ENCODE data around the gene BICC1.
A peak's percentile ranks its signal among the peaks of the same experiment; 100 is the strongest.

Gene BICC1

GRCh38 chr10:58486821-58487220 is 25.9 kb upstream of the BICC1 start:
- DNase-seq (ENCODE audit: low read depth): no peak
- Histone ChIP-seq H3K9ac (ENCODE audit: low read length) (no peak overlapping the region), H3K9me3 (ENCODE audit: control insufficient read depth, low read length) (no peaks in the 10 kb centered on the region), H3K27me3 (replicated peaks; ENCODE audit: control insufficient read depth, insufficient read depth, low read length) (no peaks in the 10 kb centered on the region), H3K4me3 (ENCODE audit: low read length) (no peak overlapping the region), H3K4me1 (ENCODE audit: control insufficient read depth, insufficient read depth, low read length) (no peaks in the 10 kb centered on the region), H3K36me3 (ENCODE audit: control insufficient read depth, insufficient read depth, low read length, severe bottlenecking) (no peaks in the 10 kb centered on the region)

DNA sequence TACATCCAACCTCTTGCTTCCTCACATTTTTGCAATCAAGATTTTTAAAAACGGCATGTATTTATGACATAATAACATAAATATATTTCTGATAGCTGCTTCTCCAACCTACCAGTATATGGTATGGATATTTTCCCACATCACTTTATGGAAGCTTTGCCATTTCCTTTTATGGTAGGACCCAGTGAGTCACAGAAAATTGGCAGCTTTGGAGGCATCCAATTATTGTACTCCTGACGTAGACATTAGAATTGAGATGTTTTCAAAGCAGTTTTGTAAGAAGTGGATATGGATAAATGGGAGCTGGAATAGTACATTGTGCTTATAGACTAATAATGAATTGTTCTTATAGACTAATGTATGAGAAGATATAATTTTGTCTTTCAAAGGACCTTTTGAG is 23.8 kb upstream of the BICC1 start:
- no peak overlapping the region for H3K4me3 ChIP-seq (ENCODE audit: low read length)
- no peaks in the 10 kb centered on the region for H3K27me3 ChIP-seq (replicated peaks; ENCODE audit: control insufficient read depth, insufficient read depth, low read length)
- peak; percentile 25 for DNase-seq (ENCODE audit: low read depth)
- H3K9me3 ChIP-seq (ENCODE audit: control insufficient read depth, low read length): no peaks in the 10 kb centered on the region
- H3K4me1 ChIP-seq (ENCODE audit: control insufficient read depth, insufficient read depth, low read length): no peaks in the 10 kb centered on the region
- no peak overlapping the region for H3K9ac ChIP-seq (ENCODE audit: low read length)
- no peaks in the 10 kb centered on the region for H3K36me3 ChIP-seq (ENCODE audit: control insufficient read depth, insufficient read depth, low read length, severe bottlenecking)

DNA sequence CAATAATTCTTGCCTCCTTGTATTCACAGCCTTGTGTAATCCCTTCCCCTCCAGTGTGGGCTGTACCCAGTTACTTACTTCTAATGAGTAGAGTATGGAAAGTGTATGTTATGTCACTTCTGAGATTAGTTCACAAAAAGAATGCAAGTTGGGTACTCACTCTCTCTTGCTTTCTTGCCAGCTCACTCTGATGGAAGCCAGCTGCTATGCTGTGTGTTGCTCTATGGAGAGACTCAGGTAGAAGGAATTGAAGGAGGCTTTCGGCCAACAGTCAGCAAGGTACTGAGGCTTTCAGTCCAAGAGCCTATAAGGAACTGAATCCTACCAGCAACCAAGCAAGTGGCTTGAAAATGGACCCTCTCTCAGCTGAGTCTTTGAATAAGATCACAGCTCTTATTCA is 9.7 kb upstream of the BICC1 start:
- DNase-seq (ENCODE audit: low read depth): peak; percentile 33
- Histone ChIP-seq H3K4me3 (ENCODE audit: low read length) (no peak overlapping the region), H3K9ac (ENCODE audit: low read length) (no peak overlapping the region), H3K36me3 (ENCODE audit: control insufficient read depth, insufficient read depth, low read length, severe bottlenecking) (no peaks in the 10 kb centered on the region), H3K27me3 (replicated peaks; ENCODE audit: control insufficient read depth, insufficient read depth, low read length) (no peaks in the 10 kb centered on the region), H3K4me1 (ENCODE audit: control insufficient read depth, insufficient read depth, low read length) (no peaks in the 10 kb centered on the region), H3K9me3 (ENCODE audit: control insufficient read depth, low read length) (no peaks in the 10 kb centered on the region)

DNA sequence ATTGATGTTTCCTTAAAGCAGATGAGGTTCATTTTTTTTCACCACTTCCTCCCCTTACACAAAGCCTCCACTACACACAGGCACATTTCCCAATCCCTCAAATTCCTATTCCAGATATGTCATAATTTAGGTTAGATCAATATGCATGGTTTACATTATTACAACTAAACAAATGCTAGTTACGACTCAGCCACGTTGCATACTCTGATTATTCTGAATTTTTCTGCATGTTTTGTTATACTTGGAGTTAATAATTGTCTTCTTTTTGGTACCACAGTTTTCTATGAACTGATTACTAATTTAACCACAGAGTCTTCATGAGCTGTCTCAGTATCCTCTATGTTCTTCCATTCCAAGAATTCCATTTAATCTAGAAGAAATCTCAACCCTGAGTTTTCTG is 4.4 kb upstream of the BICC1 start:
- Histone ChIP-seq H3K27me3 (replicated peaks; ENCODE audit: control insufficient read depth, insufficient read depth, low read length) (no peaks in the 10 kb centered on the region), H3K4me3 (ENCODE audit: low read length) (no peak overlapping the region), H3K9me3 (ENCODE audit: control insufficient read depth, low read length) (no peaks in the 10 kb centered on the region), H3K36me3 (ENCODE audit: control insufficient read depth, insufficient read depth, low read length, severe bottlenecking) (no peaks in the 10 kb centered on the region), H3K4me1 (ENCODE audit: control insufficient read depth, insufficient read depth, low read length) (peaks cover 7% of the 10 kb centered on the region), H3K9ac (ENCODE audit: low read length) (no peak overlapping the region)
- DNase-seq (ENCODE audit: low read depth): peak; percentile 84

GRCh38 chr10:58511765-58512490 is 744 bp upstream of the BICC1 start:
- H3K9me3 ChIP-seq (ENCODE audit: control insufficient read depth, low read length): no peaks in the 10 kb centered on the region
- no peaks in the 10 kb centered on the region for H3K27me3 ChIP-seq (replicated peaks; ENCODE audit: control insufficient read depth, insufficient read depth, low read length)
- H3K36me3 ChIP-seq (ENCODE audit: control insufficient read depth, insufficient read depth, low read length, severe bottlenecking): no peaks in the 10 kb centered on the region
- peak overlapping the region; percentile 89 for H3K9ac ChIP-seq (ENCODE audit: low read length)
- peaks cover 23% of the 10 kb centered on the region for H3K4me1 ChIP-seq (ENCODE audit: control insufficient read depth, insufficient read depth, low read length)
- DNase-seq (ENCODE audit: low read depth): peak; percentile 53
- H3K4me3 ChIP-seq (ENCODE audit: low read length): peak overlapping the region; percentile 91

GRCh38 chr10:58513188-58514110 is 777 bp downstream of the BICC1 start:
- Histone ChIP-seq H3K4me1 (ENCODE audit: control insufficient read depth, insufficient read depth, low read length) (peaks cover 34% of the 10 kb centered on the region), H3K9ac (ENCODE audit: low read length) (peak overlapping the region; percentile 93), H3K4me3 (ENCODE audit: low read length) (peak overlapping the region; percentile 91), H3K27me3 (replicated peaks; ENCODE audit: control insufficient read depth, insufficient read depth, low read length) (no peaks in the 10 kb centered on the region), H3K36me3 (ENCODE audit: control insufficient read depth, insufficient read depth, low read length, severe bottlenecking) (no peaks in the 10 kb centered on the region), H3K9me3 (ENCODE audit: control insufficient read depth, low read length) (no peaks in the 10 kb centered on the region)
- DNase-seq (ENCODE audit: low read depth): peak; percentile 89

DNA sequence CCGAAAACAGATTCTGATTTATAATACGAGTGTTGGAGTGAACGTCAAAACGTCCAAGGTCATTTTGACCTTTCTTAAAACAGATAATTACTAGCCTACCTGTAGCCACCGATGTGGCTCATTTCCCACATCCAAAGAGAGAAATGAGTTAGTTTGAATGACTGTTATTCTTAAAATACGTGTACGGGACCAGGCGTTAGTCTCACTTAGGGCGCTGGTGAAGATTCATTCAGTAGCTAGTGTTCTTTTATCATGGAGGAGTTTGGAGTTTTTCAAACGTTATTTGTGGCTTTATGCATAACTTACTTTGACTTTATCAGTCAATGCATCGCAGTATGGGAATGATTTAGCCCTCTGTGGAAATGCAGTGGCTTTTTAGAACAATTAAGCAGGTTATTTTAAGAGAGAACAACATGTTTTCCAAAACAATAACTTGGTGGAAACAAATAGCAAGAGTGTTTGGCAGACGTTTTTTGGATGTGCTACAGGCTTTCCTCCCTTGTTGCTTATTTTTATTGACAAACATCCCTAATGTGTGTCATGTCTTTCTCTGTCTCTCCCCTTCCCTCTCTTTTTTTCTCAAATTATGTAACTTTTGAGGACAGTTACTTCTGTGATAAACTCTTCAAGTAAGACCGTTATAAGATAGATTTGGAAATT is 1.6 kb downstream of the BICC1 start:
- H3K9ac ChIP-seq (ENCODE audit: low read length): peak overlapping the region; percentile 93
- H3K27me3 ChIP-seq (replicated peaks; ENCODE audit: control insufficient read depth, insufficient read depth, low read length): no peaks in the 10 kb centered on the region
- H3K9me3 ChIP-seq (ENCODE audit: control insufficient read depth, low read length): no peaks in the 10 kb centered on the region
- DNase-seq (ENCODE audit: low read depth): peak; percentile 50
- H3K4me3 ChIP-seq (ENCODE audit: low read length): peak overlapping the region; percentile 91
- H3K36me3 ChIP-seq (ENCODE audit: control insufficient read depth, insufficient read depth, low read length, severe bottlenecking): no peaks in the 10 kb centered on the region
- H3K4me1 ChIP-seq (ENCODE audit: control insufficient read depth, insufficient read depth, low read length): peaks cover 41% of the 10 kb centered on the region

GRCh38 chr10:58515291-58515941 is 2.7 kb downstream of the BICC1 start:
- Histone ChIP-seq H3K9ac (ENCODE audit: low read length) (peak overlapping the region; percentile 93), H3K27me3 (replicated peaks; ENCODE audit: control insufficient read depth, insufficient read depth, low read length) (no peaks in the 10 kb centered on the region), H3K4me3 (ENCODE audit: low read length) (peak overlapping the region; percentile 91), H3K36me3 (ENCODE audit: control insufficient read depth, insufficient read depth, low read length, severe bottlenecking) (no peaks in the 10 kb centered on the region), H3K4me1 (ENCODE audit: control insufficient read depth, insufficient read depth, low read length) (peaks cover 42% of the 10 kb centered on the region), H3K9me3 (ENCODE audit: control insufficient read depth, low read length) (no peaks in the 10 kb centered on the region)
- no peak for DNase-seq (ENCODE audit: low read depth)

DNA sequence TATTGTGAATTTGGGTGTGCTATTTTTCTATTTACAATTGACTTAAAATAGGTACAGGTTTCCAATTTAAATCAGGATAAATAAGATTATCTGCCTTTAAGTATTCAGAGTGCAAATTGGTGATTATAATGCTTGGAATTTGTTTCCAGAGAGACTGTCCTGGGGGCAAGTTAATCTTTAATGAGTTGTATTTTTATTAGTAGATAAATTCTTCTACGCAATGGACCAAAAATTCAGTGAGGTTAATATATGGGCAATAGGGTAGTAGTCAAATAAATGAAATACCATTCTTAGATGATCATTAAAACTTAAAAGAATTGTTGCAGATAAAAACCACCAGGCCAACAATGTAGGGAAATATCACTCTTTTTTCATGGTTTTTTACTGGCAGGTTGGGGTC is 3.4 kb downstream of the BICC1 start:
- Histone ChIP-seq H3K36me3 (ENCODE audit: control insufficient read depth, insufficient read depth, low read length, severe bottlenecking) (no peaks in the 10 kb centered on the region), H3K27me3 (replicated peaks; ENCODE audit: control insufficient read depth, insufficient read depth, low read length) (no peaks in the 10 kb centered on the region), H3K4me1 (ENCODE audit: control insufficient read depth, insufficient read depth, low read length) (peaks cover 42% of the 10 kb centered on the region), H3K9ac (ENCODE audit: low read length) (peak overlapping the region; percentile 93), H3K4me3 (ENCODE audit: low read length) (peak overlapping the region; percentile 91), H3K9me3 (ENCODE audit: control insufficient read depth, low read length) (no peaks in the 10 kb centered on the region)
- DNase-seq (ENCODE audit: low read depth): no peak

GRCh38 chr10:58516671-58517070 is 4.0 kb downstream of the BICC1 start:
- Histone ChIP-seq H3K36me3 (ENCODE audit: control insufficient read depth, insufficient read depth, low read length, severe bottlenecking) (no peaks in the 10 kb centered on the region), H3K9ac (ENCODE audit: low read length) (no peak overlapping the region), H3K27me3 (replicated peaks; ENCODE audit: control insufficient read depth, insufficient read depth, low read length) (no peaks in the 10 kb centered on the region), H3K9me3 (ENCODE audit: control insufficient read depth, low read length) (no peaks in the 10 kb centered on the region), H3K4me3 (ENCODE audit: low read length) (peak overlapping the region; percentile 91), H3K4me1 (ENCODE audit: control insufficient read depth, insufficient read depth, low read length) (peaks cover 38% of the 10 kb centered on the region)
- DNase-seq (ENCODE audit: low read depth): no peak

DNA sequence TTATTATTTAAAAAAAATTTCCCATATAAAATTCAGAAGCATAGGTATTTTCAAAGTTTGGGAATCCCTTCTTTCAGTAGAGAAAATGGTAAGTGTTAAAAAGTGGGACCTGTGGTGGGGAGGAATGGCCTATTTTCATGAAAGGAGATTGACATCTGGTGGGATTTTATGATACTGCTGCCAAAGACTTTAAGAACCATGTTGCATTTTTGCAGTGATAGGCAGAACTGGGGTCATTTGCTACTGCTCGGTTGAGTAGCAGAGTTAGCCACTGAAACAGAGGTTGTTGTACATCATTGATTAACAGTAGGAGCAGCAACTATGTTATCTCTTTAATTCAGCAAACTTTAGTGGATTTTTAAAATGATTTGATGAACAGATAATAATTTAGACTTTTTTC is 4.4 kb downstream of the BICC1 start:
- peak overlapping the region; percentile 31 for H3K4me3 ChIP-seq (ENCODE audit: low read length)
- DNase-seq (ENCODE audit: low read depth): no peak
- H3K9ac ChIP-seq (ENCODE audit: low read length): no peak overlapping the region
- H3K4me1 ChIP-seq (ENCODE audit: control insufficient read depth, insufficient read depth, low read length): peaks cover 35% of the 10 kb centered on the region
- no peaks in the 10 kb centered on the region for H3K36me3 ChIP-seq (ENCODE audit: control insufficient read depth, insufficient read depth, low read length, severe bottlenecking)
- no peaks in the 10 kb centered on the region for H3K9me3 ChIP-seq (ENCODE audit: control insufficient read depth, low read length)
- no peaks in the 10 kb centered on the region for H3K27me3 ChIP-seq (replicated peaks; ENCODE audit: control insufficient read depth, insufficient read depth, low read length)
